Measurements from ENCODE around the gene IPPK.

GRCh38 chr9:92660266-92660665, 9.7 kb downstream of the IPPK start:
- TF ChIP-seq, protein P1, sequence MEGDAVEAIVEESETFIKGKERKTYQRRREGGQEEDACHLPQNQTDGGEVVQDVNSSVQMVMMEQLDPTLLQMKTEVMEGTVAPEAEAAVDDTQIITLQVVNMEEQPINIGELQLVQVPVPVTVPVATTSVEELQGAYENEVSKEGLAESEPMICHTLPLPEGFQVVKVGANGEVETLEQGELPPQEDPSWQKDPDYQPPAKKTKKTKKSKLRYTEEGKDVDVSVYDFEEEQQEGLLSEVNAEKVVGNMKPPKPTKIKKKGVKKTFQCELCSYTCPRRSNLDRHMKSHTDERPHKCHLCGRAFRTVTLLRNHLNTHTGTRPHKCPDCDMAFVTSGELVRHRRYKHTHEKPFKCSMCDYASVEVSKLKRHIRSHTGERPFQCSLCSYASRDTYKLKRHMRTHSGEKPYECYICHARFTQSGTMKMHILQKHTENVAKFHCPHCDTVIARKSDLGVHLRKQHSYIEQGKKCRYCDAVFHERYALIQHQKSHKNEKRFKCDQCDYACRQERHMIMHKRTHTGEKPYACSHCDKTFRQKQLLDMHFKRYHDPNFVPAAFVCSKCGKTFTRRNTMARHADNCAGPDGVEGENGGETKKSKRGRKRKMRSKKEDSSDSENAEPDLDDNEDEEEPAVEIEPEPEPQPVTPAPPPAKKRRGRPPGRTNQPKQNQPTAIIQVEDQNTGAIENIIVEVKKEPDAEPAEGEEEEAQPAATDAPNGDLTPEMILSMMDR (IDR thresholded peaks at IDR 0.05 in 8 of 11, conservative IDR thresholded peaks at IDR 0.05 in 3 of 11), result no peak
- no peak for TF ChIP-seq POLR2A (IDR thresholded peaks at IDR 0.05)
- no peak for TF ChIP-seq POLR2AphosphoS5 (IDR thresholded peaks at IDR 0.05)
